Erythroblast (primary cell): ENCODE results near the gene STEAP2.

ENCODE experiments used
- GATA1 ChIP-seq: IDR thresholded peaks from 2 replicates; pipeline ENCODE4 v1.6.1; 2011; ENCODE audit warnings: low read depth, mild to moderate bottlenecking, control low read depth, low read length, moderate library complexity
- POLR2A ChIP-seq: IDR thresholded peaks from 2 replicates; pipeline ENCODE4 v1.6.1; 2011; ENCODE audit warnings: mild to moderate bottlenecking, low read length

GRCh38 chr7:90276033-90276728 lies 64.6 kb downstream of the STEAP2 start:
- TF ChIP-seq POLR2A (no peak), GATA1 (no peak)
